Esophagus squamous epithelium (tissue), 4 donors: Measurements from ENCODE around the gene HK2.

Experiments used
- CTCF ChIP-seq, 6 experiments: fragments of 450-650 bp in 4 of 6; fragments of 200-600 bp in 2 of 6; sonication (generic) in 2 of 6; IDR thresholded peaks; one replicate each; pipeline ENCODE4 v1.5.1; 2016 to 2019; ENCODE audit warnings: antibody characterized with exemption in 6 of 6, mild to moderate bottlenecking in 4 of 6, moderate library complexity in 4 of 6
- POLR2A ChIP-seq, 4 donors: fragments of 450-650 bp; IDR thresholded peaks; one replicate each; pipeline ENCODE4 v1.6.1; 2017; ENCODE audit warnings: antibody characterized with exemption in 4 of 4, mild to moderate bottlenecking in 4 of 4, moderate library complexity in 3 of 4

GRCh38 chr2:74883011-74883410, 49.1 kb downstream of the HK2 start:
- no peak for TF ChIP-seq POLR2A (IDR thresholded peaks at IDR 0.05)
- TF ChIP-seq CTCF (IDR thresholded peaks at IDR 0.05), result no peak
